Testis (tissue), 2 donors: ENCODE measurements around the gene R3HCC1L.

Experiments used
- CTCF ChIP-seq, 3 experiments: fragments of 450-650 bp in 2 of 3; fragments of 200-600 bp in 1 of 3; sonication (generic) in 1 of 3; IDR thresholded peaks; one replicate each; pipeline ENCODE4 v1.5.1; 2016 to 2019; ENCODE audit warnings: antibody characterized with exemption in 3 of 3, mild to moderate bottlenecking in 2 of 3, moderate library complexity in 1 of 3
- POLR2A ChIP-seq: fragments of 450-650 bp; IDR thresholded peaks from one replicate; pipeline ENCODE4 v1.6.1; 2017; ENCODE audit warnings: antibody characterized with exemption, mild to moderate bottlenecking, moderate library complexity

GRCh38 chr10:98100476-98100875 is 34.0 kb upstream of the R3HCC1L start:
- TF ChIP-seq CTCF (IDR thresholded peaks at IDR 0.05) (no peak), POLR2A (no peak)
